Measurements from ENCODE around the gene BOD1.

BOD1 gene

DNA sequence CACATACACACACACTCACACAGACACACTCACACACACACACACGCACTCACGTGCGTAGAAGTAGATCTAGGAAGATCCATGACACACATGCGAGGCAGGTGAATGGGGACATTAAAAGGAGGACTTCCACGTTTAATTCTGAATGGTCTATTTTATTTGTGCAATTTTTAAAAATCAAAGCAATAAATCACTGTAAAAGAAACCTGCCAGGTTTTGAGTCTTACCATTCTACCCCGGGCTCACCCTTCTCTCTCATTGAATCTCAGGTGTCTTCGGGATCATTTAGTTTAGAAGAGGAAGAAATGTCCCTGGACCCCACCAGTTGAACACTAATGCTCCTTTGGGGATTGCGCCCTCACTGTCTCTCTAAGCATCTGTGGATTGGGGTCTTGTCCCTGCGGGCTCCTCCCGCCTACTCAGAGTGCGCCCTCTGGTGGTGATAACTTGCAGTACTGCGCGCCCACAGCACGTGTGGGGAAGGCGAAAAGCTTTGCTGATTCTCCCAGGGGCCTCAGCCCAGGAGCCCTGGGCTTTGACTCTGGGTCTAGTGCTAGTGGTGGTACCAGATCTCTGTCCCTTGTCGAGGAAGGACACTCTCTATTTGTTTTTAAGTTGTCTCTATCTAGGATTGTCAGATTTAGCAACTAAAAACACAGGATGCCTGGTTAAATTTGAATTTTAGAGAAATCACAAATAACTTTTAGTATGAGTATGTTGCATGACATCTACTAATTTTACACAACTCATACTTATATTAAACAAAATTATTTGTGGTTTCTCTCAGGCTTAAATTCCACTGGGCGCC is 34.8 kb downstream of the BOD1 start:
- no peak overlapping the region for H3K4me3 ChIP-seq (ENCODE audit: low read length)
- TF ChIP-seq, protein P1, sequence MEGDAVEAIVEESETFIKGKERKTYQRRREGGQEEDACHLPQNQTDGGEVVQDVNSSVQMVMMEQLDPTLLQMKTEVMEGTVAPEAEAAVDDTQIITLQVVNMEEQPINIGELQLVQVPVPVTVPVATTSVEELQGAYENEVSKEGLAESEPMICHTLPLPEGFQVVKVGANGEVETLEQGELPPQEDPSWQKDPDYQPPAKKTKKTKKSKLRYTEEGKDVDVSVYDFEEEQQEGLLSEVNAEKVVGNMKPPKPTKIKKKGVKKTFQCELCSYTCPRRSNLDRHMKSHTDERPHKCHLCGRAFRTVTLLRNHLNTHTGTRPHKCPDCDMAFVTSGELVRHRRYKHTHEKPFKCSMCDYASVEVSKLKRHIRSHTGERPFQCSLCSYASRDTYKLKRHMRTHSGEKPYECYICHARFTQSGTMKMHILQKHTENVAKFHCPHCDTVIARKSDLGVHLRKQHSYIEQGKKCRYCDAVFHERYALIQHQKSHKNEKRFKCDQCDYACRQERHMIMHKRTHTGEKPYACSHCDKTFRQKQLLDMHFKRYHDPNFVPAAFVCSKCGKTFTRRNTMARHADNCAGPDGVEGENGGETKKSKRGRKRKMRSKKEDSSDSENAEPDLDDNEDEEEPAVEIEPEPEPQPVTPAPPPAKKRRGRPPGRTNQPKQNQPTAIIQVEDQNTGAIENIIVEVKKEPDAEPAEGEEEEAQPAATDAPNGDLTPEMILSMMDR (IDR thresholded peaks at IDR 0.05; ENCODE audit: insufficient read depth, low read depth, low read length, missing control alignments), result peak; percentile 63
- DNase-seq (ENCODE audit: low read depth), result peak; percentile 34

DNA sequence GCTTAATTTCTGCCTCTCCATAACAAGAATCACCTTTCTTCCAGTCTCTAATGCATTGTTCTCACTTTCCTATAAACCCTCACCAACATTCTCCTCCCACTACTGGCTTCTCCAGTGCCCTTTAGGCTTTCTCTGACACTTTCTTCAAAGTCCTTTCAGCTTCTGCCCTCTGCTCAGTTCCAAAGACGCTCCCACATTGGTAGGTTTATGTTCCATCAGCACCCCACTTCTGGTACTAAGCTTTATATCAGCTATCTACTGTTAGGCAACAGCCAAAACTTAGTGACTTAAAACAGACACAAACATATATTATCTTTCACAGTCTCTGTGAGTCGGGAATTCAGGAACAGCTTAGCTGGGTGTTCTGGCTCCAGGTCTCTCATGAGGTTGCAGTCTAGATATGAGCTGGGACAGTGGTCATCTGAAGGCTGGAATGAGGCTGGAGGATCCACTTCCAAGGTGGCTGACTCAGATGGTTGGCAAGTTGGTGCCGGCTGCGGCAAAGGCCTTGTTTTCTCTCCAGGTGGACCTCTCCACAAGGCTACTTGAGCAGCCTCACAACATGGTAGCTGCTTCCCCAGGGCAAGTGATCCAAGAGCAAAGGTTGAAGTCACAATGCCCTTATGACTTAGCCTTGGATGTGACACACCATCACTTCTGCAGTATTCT is 37.4 kb downstream of the BOD1 start:
- DNase-seq (ENCODE audit: low read depth), result no peak
- no peak overlapping the region for H3K4me3 ChIP-seq (ENCODE audit: low read length)
- TF ChIP-seq, protein P1 (IDR thresholded peaks at IDR 0.05; ENCODE audit: insufficient read depth, low read depth, low read length, missing control alignments), result no peak

DNA sequence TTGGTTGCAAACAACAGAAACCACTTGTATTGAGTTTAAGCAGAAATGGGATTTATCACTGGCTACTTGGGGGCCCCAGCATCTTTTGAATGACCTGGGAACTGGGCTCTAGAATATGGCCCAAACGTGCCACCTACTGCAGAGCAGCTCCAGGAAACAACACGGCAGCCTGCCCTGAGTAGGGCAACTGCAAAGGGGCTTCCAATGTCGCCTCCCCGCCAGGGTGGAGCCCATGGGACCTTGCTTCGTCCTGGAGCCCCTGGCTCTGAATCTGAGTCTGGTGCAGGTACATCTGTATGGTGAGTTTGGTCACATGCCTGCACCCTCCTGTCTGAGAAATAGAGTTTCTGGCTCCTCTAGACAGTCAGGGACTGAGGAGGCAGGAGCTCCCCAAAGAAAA is 38.6 kb downstream of the BOD1 start:
- H3K4me3 ChIP-seq (ENCODE audit: low read length), result no peak overlapping the region
- DNase-seq (ENCODE audit: low read depth), result no peak
- TF ChIP-seq, protein P1 (IDR thresholded peaks at IDR 0.05; ENCODE audit: insufficient read depth, low read depth, low read length, missing control alignments), result no peak

DNA sequence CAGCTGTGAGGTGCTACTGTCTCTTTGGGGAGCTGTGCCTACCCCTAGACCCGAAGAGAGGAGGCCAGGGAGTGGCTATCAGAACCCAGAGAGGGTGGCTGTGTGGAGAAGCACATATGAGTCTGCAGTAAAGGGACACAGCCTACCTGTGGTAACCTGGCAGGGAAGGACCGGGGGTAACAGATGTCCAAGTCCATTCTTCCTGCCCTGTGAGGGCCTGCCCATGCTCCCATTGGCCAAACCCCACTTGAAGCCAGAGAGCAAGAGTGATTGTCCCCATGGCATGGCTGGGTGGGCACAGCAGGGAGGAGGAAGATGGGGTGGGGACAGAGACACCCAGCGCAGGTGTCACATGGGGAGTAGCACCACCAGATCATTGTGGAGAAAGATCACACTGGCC is 39.3 kb downstream of the BOD1 start:
- H3K4me3 ChIP-seq (ENCODE audit: low read length), result no peak overlapping the region
- TF ChIP-seq, protein P1 (IDR thresholded peaks at IDR 0.05; ENCODE audit: insufficient read depth, low read depth, low read length, missing control alignments), result no peak
- no peak for DNase-seq (ENCODE audit: low read depth)

DNA sequence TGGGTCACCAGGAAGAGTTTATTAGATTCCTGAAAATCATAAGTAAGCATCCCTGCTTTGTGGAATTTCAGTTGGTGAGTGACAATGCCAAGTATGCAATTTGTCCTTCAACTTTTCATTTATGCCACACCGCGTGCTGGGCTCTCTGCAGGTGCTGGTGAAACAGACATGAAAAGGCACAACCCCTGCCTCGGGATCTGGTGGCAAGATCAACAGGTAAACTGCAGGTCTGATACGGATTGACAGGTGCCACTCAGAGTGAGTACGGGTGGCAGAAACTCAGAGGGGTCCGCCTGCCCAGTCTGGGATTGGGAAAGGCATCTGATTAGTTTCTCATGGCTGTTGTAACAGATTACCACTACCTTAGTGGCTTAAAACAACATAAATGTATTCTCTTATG is 40.5 kb downstream of the BOD1 start:
- H3K4me3 ChIP-seq (ENCODE audit: low read length), result no peak overlapping the region
- DNase-seq (ENCODE audit: low read depth), result no peak
- TF ChIP-seq, protein P1 (IDR thresholded peaks at IDR 0.05; ENCODE audit: insufficient read depth, low read depth, low read length, missing control alignments), result no peak

DNA sequence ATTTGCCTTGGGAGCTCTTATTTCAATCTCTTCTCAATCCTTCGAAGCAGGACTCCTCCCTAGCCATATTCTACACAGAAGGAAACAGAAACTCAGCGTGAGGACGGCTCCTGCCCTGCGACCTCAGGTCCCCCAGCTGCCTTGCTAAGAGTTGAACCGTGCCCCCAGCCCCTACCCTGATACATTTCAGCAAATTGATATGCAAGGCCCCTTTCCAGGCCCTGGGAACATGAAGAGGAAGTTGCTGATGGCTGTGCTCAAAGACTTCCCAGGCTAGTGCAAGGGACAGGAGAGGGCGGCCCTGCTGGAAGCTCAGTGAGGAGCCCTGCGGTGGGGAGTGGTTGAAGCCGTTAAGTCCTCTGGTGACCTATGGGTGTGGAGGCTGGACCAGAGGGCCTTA is 41.5 kb downstream of the BOD1 start:
- DNase-seq (ENCODE audit: low read depth), result no peak
- TF ChIP-seq, protein P1 (IDR thresholded peaks at IDR 0.05; ENCODE audit: insufficient read depth, low read depth, low read length, missing control alignments), result no peak
- no peak overlapping the region for H3K4me3 ChIP-seq (ENCODE audit: low read length)

All from epithelial cell of esophagus (primary cell).